GM12878 (cell line): ENCODE measurements around the gene PKDREJ. TPM values are rescaled to one million over a fixed set of nuclear protein-coding genes. Genes with fewer than 3 reads are reported as not detected.

Experiments
- BRCA1 ChIP-seq: IDR thresholded peaks from 2 replicates; pipeline ENCODE4 v1.6.1; 2011; ENCODE audit warnings: low read depth, low read length, improper control_type of control experiment
- CHD1 ChIP-seq: IDR thresholded peaks from 2 replicates; pipeline ENCODE4 v1.6.1; 2012; ENCODE audit warnings: low read depth, low read length, improper control_type of control experiment
- CREB1 ChIP-seq: IDR thresholded peaks from 2 replicates; pipeline ENCODE4 v1.6.1; 2012; ENCODE audit warnings: low read depth, mild to moderate bottlenecking, inconsistent platforms
- EED ChIP-seq: sonication (generic); IDR thresholded peaks from 2 replicates; pipeline ENCODE4 v1.6.1; 2016; ENCODE audit warnings: antibody characterized with exemption, low read depth
- IKZF2 ChIP-seq, 2 experiments: fragments of 450-650 bp; IDR thresholded peaks; 2 replicates each; pipeline ENCODE4 v1.6.1; 2017; ENCODE audit warnings: mild to moderate bottlenecking in 2 of 2, moderate library complexity in 2 of 2
- polyA plus RNA-seq, 11 experiments: library from polyadenylated mRNA; depleted of rRNA in 4 of 11; unstranded in 6 of 11; stranded (reverse) in 5 of 11; fragments of >200 nt; fragmentation: Nextera tagmentation in 4 of 11; fragmentation: Illumina TruSeq in 1 of 11; extraction: Ambion mirVana in 4 of 11; extraction: Trizol in 1 of 11; gene quantifications; 1 replicate in 1 of 11; 2 replicates in 10 of 11; pipeline versions ENCODE4 v1.2.1 to v1.2.3, GENCODE V29; 2011 to 2016; ENCODE audit warnings: inconsistent platforms in 2 of 11, missing spikeins in 2 of 11, low read depth in 1 of 11
- total RNA-seq, 4 experiments: library from RNA; depleted of rRNA in 3 of 4; stranded (reverse); fragments of >200 nt in 3 of 4; fragmentation: Illumina TruSeq in 1 of 4; extraction: Trizol in 1 of 4; gene quantifications; 2 replicates each; pipeline versions ENCODE4 v1.2.1 to v1.2.3, GENCODE V29; 2013 to 2021
- TF ChIP-seq, protein P1 (sequence below): fragments of 450-650 bp; IDR thresholded peaks from 2 replicates; pipeline ENCODE4 v1.6.1; 2017; ENCODE audit warnings: mild to moderate bottlenecking
- TF ChIP-seq, protein P2 (sequence below): IDR thresholded peaks from 2 replicates; pipeline ENCODE4 v1.6.1; 2012; ENCODE audit warnings: improper control_type of control experiment, low read depth, low read length; ENCODE audit not compliant: insufficient replicate concordance
- TF ChIP-seq, protein P3 (sequence below): fragments of 450-650 bp; IDR thresholded peaks from 2 replicates; pipeline ENCODE4 v1.6.1; 2016; ENCODE audit warnings: mild to moderate bottlenecking, moderate library complexity, borderline replicate concordance

PKDREJ gene
- total and polyA plus RNA-seq, 10 of the 15 experiments (the other 5 are each of a cell fraction or from before 2014, with no cell fraction given) = 0.02 to 0.03 TPM; not detected in 8

DNA sequence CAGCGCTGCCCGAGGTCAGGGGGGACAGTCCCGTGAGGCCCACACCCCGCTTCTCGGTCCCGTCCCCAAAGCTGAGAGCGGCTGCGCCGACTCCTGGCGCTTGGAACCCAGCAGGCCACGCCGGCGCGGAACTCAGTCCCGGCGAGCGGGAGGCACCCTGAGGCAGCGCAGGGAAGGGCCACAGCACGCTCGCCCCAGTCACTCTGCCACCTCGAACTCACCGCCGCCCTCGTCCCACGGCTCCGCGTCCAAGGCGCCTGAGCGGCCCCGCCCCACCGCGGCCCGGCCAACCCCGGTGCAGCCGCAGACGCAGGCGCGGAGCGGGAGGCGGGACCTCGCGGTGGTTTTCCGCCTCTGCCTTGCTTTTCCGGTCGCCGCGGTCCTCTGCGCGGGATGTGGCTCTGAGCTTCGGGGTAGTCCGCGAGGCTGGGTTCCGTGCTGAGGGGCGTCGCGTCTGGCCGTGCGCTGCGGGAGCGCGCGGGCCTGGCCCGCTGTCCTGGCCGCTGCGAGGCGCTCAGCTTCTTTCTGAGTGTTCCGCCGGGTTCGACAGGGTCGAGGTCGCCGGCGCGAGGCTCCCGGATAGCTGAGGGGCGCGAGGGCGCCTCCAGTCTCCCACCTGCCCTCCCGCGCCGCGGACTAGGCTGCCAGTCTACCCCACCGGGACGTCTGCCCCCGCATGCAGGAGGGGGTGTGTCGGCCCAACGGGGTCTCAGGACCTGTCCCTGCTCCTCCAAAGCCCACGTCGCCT lies 12.9 kb downstream of the PKDREJ start, which contains the start of gene CDPF1 (continued):
- TF ChIP-seq, protein P1, sequence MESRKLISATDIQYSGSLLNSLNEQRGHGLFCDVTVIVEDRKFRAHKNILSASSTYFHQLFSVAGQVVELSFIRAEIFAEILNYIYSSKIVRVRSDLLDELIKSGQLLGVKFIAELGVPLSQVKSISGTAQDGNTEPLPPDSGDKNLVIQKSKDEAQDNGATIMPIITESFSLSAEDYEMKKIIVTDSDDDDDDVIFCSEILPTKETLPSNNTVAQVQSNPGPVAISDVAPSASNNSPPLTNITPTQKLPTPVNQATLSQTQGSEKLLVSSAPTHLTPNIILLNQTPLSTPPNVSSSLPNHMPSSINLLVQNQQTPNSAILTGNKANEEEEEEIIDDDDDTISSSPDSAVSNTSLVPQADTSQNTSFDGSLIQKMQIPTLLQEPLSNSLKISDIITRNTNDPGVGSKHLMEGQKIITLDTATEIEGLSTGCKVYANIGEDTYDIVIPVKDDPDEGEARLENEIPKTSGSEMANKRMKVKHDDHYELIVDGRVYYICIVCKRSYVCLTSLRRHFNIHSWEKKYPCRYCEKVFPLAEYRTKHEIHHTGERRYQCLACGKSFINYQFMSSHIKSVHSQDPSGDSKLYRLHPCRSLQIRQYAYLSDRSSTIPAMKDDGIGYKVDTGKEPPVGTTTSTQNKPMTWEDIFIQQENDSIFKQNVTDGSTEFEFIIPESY = no peak
- TF ChIP-seq BRCA1 (no peak), IKZF2 (IDR thresholded peaks at IDR 0.05) (no peak), EED (no peak), CREB1 (no peak; the same call in 1 of the 2 replicates), CHD1 (0 out of 2 replicates have a peak, but pooled peaks have one; percentile 33)
- TF ChIP-seq, protein P2, sequence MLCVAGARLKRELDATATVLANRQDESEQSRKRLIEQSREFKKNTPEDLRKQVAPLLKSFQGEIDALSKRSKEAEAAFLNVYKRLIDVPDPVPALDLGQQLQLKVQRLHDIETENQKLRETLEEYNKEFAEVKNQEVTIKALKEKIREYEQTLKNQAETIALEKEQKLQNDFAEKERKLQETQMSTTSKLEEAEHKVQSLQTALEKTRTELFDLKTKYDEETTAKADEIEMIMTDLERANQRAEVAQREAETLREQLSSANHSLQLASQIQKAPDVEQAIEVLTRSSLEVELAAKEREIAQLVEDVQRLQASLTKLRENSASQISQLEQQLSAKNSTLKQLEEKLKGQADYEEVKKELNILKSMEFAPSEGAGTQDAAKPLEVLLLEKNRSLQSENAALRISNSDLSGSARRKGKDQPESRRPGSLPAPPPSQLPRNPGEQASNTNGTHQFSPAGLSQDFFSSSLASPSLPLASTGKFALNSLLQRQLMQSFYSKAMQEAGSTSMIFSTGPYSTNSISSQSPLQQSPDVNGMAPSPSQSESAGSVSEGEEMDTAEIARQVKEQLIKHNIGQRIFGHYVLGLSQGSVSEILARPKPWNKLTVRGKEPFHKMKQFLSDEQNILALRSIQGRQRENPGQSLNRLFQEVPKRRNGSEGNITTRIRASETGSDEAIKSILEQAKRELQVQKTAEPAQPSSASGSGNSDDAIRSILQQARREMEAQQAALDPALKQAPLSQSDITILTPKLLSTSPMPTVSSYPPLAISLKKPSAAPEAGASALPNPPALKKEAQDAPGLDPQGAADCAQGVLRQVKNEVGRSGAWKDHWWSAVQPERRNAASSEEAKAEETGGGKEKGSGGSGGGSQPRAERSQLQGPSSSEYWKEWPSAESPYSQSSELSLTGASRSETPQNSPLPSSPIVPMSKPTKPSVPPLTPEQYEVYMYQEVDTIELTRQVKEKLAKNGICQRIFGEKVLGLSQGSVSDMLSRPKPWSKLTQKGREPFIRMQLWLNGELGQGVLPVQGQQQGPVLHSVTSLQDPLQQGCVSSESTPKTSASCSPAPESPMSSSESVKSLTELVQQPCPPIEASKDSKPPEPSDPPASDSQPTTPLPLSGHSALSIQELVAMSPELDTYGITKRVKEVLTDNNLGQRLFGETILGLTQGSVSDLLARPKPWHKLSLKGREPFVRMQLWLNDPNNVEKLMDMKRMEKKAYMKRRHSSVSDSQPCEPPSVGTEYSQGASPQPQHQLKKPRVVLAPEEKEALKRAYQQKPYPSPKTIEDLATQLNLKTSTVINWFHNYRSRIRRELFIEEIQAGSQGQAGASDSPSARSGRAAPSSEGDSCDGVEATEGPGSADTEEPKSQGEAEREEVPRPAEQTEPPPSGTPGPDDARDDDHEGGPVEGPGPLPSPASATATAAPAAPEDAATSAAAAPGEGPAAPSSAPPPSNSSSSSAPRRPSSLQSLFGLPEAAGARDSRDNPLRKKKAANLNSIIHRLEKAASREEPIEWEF = no peak
- TF ChIP-seq, protein P3, sequence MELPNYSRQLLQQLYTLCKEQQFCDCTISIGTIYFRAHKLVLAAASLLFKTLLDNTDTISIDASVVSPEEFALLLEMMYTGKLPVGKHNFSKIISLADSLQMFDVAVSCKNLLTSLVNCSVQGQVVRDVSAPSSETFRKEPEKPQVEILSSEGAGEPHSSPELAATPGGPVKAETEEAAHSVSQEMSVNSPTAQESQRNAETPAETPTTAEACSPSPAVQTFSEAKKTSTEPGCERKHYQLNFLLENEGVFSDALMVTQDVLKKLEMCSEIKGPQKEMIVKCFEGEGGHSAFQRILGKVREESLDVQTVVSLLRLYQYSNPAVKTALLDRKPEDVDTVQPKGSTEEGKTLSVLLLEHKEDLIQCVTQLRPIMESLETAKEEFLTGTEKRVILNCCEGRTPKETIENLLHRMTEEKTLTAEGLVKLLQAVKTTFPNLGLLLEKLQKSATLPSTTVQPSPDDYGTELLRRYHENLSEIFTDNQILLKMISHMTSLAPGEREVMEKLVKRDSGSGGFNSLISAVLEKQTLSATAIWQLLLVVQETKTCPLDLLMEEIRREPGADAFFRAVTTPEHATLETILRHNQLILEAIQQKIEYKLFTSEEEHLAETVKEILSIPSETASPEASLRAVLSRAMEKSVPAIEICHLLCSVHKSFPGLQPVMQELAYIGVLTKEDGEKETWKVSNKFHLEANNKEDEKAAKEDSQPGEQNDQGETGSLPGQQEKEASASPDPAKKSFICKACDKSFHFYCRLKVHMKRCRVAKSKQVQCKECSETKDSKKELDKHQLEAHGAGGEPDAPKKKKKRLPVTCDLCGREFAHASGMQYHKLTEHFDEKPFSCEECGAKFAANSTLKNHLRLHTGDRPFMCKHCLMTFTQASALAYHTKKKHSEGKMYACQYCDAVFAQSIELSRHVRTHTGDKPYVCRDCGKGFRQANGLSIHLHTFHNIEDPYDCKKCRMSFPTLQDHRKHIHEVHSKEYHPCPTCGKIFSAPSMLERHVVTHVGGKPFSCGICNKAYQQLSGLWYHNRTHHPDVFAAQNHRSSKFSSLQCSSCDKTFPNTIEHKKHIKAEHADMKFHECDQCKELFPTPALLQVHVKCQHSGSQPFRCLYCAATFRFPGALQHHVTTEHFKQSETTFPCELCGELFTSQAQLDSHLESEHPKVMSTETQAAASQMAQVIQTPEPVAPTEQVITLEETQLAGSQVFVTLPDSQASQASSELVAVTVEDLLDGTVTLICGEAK = no peak
